NCI-H69 (cell line): ENCODE data around the gene PPP2R2B.
A peak's percentile ranks its signal among the peaks of the same experiment; 100 is the strongest.

Experiments used
- DNase-seq: peaks from one replicate; lab custom pipeline; 2025; lab: John Stamatoyannopoulos, UW

Gene PPP2R2B

DNA sequence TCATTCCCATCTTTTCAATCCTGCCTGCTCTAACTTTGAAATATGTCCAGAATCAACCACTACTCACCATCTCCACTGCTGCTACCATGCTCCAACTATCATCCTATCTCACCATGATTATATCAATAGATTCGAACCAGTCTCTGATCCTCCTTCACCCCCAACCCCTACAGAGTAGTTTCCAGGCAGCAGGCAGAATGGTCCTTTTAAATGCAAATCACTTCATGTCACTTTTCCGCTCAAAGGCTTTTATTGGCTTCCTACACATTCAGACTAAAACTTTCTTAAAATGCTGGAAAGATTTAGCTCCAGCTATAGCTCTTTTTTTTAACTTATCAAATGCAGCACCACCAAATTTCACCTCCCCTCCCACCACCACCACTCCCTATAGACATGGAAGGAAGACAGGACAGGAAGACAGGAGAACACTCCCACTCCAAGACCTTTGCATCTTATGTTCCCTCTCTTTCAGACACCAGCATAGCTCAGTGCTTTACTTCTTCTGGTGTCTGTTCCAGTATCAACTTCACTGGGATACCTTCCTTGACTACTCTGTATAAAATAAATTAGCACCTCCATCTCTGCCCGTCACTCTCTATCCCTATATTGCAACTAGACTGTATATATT lies 9.9 kb upstream of the PPP2R2B start:
- DNase-seq = no peak

DNA sequence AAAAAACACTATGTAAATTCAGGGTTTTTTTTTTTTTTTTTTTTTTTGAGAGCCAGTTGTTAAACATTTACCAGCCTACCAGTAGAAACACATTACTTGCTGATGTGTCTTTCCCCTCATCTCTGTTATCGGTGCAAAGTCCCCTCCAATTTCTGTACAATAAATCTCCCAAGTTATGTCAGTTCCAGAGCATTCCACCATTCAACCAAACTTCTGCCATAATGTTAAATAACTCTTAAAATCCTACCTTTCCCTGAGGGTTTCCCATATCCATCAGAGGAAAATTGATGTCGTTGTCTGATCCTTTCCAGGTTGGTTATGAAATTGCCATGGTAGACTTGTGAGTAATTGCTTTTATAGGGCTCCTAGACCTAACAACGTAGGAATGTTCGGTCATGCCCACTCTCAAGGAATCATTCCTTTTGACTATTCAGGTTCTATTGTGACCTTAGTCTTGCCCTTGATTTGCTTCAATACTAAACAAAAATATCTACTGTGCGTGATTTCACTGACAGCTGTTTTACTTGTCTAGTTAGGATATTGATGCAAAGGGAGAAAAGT lies 5.6 kb upstream of the PPP2R2B start:
- no peak for DNase-seq

DNA sequence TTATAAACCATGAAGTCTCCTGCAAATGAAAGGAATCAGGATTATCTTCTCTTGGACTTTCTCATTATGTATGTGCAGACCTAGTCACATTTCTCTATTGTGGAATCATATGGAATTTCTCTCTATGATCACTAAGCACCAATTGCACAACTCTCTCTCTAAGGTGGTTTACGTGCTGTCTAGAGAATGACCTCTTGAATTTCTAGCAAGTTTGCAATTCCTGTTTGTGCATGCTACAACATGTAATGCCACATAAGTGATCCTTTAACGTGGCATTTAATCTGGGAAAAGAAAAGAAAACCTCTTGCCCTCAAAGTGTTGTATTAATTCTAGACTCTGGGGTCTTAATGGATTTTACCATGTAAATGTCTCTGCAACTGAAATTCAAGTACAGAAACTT lies 5.0 kb upstream of the PPP2R2B start:
- DNase-seq = no peak

DNA sequence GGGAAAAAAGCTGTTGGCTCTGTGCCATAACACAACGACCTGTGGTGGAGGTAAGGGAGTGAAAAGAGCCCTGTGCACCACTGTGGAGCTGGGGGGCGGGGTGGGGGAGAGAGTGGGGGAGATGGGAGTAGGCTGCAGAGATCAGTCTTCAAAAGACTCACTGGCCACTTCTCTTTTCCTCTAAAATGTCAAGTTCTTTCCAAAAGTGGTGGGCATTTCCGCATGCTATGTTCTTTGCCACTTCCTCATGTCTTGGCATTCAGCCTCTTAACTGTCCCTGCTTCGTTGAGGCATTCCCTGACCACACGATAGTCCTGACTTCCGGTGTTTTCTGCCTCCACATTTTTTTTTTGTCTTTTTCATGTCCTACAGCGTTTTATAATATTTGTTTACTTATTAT lies 2.4 kb upstream of the PPP2R2B start:
- no peak for DNase-seq

DNA sequence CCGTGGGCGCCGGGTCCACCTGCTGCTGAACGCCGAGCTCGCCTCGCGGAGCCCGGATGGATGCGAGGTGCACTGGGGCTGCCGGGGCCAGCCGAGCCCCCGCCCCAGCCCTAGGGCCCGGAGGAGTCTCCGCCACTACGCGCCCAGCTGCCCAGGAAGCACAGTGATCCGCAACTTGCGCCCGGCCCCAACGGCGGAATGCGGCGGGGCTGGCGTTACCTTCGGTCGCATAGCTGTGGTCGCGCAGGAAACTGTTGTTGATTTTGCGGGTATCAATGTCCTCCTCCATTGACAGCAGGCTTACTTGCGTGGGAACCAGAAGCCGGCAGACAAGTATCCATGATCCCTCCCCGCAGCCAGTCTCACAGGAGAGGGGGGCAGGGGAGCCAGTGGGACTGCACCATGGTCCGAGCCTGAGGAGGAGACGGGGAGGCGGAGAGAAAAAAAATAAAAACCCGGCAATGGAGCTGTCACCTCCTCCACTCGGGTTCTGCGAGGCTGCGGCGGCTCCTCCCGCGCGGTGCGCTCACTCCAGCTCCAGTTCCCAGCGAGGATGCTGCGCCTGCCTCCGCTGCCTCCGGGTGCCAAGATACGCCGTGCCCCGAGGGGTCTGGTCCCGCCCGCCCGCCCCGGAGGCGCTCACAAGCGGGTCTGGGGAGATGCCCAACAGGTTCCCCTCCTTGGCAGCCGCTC lies 628 bp downstream of the PPP2R2B start:
- DNase-seq = peak; percentile 68

DNA sequence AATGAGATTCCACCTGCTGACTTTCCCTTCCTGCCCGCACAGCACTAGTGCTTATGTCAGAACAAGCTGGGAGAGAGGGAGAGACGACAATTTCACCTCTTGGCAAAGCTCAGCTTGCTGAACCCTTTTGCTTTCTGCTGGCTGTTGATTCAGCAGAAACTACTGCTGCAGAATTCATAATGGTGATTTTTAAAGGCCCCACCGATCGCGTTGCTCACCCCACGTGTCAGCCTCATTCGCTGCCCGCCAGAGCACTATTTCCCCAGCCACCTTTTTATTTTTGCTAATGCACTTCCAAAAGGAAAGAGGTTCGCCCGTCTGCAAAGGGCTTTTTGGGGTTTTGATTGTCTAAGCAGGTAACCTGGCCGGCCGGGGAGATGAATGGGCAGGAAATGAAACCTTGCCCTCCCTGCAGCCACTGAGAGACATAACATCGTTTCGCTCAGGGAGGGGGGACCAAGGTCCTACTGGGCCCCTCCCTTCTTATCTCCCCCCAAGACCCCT lies 1.3 kb downstream of the PPP2R2B start:
- peak; percentile 30 for DNase-seq

DNA sequence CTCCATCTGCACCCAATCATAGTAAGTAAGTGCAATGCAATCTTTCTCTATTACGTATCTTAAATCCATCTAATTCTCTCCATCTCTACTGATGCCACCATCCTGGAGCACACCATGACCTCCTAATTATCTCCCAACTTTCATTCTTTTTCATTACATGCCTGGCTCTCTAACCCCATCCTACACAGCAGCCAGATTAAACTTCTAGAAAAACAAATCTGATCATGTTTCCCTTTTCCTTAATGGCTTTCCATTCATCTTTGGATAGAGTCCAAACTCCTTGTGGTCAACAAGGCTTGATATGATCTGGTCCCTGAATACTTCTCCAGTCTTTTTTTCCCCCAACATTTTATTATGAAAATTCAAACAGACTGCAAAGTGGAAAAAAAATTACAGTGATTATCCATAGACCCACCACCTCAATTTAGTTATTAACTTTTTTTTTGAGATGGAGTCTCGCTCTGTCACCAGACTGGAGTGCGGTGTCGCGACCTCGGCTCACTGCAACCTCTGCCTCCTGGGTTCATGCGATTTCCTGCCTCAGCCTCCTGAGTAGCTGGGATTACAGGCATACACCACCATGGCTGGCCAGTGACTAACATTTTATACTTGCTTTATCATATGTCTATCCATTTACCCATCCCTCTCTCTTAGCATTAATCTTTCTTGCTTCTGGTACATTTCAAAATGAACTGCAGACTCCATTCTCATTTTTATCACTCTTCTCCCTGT lies 5.2 kb downstream of the PPP2R2B start:
- DNase-seq = no peak

DNA sequence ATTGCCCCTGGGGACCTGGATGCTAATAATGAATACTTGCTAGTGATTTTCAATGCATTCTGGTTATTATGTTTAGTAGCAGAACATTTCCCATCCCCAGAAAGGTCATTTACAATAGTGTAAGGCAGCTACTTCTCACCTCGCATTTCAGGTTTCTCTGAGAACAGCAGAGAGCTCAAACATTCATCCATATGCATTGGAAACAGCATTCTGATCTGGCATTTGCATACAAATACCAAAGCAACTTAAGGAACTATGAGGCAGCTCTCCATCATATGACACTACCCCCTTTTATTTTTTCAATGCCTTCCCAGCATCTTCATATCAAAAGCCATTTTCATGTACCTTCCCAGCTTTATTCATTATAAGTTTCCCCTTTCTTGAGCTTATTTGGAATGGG lies 6.4 kb downstream of the PPP2R2B start:
- DNase-seq = no peak

DNA sequence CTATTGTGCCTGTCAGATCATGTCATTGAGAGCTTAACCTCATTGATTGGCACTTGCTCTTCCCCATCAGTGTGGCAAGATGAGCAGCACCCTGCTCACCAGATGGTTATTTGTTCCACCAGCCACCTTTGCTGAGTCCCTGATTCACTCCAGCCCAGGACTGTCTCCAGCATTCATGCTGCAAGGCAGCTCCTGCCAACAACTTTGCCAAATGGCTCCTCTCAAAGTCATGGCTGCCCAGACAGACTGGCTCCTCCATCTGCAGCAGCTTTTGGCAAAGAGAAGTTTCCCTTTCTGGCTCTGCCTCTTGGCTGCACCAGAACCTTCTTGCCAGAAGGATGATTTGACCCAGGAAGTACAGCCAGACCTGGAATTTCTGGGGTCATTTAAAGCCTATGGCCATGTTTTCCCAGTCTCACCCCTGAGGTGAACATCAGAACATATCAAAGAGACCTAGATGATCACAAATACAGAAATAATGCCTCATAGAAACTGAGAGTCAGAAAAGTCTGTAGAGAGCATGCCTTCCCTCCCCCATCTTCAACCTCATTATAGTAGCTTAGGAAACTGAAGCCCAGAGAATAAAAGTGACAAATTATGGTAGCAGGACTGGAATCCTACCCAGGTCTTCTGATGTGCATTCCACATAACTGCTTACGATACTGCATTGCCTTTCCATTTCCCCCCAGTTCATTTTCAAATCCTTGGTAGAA lies 10.4 kb downstream of the PPP2R2B start:
- no peak for DNase-seq

DNA sequence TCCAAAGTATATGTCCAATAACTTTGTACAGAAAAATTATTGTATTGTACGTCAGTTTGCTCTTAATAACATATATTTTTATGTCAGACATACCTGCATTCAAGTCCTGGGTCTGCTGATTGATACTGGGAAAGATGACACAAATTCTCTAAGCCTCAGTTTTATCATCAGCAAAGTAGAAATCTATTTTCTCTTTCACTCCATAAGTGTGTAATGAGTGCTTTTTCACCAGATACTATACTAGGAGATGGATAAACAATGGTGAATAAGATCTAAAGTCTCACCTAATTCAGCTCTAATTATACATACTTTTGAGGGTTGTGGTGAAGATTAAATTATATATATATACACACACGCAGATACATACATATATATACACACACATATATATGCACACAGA lies 12.3 kb downstream of the PPP2R2B start:
- DNase-seq = no peak

DNA sequence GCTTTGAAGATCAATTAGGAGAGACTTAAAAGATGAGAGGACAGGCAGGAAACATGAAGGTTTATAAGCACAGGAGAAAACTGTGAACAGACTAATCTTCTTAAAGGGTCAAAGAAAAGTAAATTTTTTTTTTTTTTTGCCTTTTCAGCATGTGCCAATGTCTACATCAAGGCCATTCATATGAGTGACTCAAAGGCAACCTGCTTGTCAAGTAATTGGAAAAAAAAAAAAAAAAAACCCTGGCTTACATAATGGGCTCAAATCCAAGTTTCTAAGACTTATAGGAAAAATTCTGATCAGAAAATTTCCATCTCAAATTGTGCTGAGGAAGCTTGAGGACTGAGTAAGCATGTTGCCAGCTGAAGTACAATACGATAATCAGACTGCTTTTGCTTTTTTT lies 15.9 kb downstream of the PPP2R2B start:
- no peak for DNase-seq

DNA sequence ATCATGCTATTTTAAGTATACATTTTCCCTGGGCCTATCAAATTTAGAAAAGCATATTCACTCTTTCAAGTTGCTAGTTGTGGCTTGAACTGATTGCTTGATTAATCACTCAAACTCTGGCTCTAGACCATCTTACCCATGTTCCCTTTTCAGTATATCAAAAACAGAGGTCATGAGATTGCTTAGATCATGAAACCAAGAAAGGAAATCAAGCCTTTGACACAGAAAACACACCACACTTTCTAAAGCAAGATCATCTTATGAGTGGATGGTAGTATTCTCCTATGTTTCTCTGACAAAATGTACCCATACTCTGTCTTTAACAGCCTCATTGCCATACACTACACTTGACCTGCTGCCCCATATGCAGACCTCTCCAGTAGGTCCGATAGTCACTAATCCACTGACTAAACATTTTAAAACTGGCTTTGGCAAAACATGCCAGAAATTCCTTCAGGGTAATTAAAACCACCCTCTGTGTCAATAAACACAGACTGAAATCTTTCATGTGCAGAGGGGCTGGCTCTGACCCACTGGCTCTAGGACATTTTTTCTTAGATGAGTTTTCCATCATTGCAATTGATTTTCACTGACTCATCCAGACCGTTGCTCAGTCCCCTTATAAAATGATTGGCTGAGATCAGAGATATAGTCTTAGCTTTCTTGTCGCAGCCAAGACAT lies 18.2 kb downstream of the PPP2R2B start:
- DNase-seq = no peak

DNA sequence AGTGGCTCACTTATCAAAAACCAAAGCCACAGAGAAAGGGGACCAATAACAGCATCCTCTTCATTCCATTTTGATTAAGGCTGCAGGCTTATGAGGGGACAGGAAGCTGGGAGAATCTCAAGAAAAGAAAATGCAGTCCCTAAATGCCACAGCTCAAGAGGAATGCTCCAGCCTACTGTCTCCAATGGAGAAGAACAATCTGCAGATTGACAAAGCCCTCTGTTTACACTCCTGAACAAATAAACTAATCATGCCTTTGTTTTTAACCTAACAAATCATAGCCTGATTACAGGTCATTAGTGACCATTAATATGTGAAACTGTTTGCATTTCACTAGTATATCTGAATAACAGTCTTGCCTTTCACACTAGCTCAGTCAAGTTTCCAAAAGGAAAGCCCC lies 26.5 kb downstream of the PPP2R2B start:
- peak; percentile 17 for DNase-seq

DNA sequence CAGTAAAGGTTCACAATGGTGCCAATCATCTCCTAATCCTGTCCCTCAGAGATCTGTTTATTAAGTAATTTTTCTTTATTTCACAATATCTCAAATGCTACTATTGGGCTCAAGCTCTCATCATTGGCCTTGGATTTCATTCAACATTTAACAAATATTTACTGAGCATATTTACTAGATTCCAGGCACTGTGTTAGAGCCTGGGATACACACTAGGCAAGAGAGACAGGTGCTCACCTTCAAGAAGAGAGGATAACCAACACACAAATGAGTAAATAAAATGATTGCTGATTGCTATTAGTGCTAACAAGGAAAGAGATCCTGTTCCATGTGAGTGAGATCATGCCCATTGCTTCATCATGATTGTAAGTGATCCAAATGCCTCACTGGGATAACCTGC lies 27.4 kb downstream of the PPP2R2B start:
- DNase-seq = no peak

DNA sequence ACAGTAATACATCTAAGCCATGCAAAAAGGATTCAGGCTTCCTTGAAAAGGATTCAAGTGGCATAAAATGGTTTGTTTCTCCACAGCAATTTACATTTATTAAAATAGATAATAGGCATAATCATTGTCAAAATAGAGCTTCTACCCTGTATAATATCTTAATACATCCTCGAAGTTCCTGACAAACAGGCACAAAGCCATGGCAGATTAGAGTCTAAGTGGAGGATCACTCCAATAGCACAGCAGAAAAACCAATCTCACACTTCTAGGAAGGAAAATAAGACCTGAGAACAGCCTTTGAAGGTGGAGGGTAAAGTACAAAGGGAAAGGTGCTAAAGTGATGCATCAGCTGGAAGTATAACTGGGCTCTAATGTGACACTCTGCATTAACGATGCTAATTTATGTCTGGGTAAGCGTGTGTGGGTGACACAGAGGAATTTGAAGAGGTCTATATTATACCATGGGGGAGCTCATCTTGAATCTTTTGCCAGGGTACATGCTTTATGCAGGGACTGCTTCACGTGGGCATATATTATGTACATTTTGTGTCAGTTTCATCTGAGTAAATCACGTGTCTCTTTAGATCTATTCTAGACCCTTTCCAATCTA lies 28.8 kb downstream of the PPP2R2B start:
- no peak for DNase-seq

DNA sequence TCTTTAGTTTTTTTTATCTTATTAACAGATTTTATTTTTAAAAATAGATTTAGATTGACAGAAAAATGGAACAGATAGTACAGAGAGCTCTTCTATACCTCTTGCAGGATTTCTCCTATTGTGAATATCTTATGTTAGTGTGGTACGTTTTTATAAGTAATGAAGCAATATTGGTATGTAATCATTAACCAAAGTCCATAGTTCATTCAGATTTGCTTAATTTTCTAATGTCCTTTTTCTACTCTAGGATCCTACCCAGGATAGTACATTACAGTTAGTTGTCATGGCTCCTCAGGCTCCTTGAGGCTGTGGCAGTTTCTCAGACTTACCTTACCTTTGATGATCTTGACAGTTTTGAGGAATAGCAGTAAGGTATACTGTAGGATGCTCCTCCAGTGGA lies 30.4 kb downstream of the PPP2R2B start:
- no peak for DNase-seq

DNA sequence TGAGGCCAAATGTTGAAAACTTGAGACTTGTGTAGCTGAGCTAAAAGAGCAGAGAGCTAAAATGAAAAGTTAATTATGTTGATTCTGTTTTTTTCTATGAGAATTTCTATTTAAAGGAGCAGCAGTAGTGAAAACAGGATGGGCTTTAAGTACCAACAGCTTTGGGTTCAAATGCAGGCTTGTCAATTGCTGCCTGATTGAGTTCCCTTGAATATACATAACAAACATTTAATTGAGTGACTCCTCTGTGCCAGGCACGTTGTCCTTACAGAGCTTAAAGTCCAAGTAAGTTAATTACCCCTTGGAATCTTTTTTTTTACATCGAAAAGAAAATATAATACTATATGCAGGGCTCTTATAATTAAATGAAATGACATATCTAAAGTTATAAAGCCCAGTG lies 38.5 kb downstream of the PPP2R2B start:
- no peak for DNase-seq

DNA sequence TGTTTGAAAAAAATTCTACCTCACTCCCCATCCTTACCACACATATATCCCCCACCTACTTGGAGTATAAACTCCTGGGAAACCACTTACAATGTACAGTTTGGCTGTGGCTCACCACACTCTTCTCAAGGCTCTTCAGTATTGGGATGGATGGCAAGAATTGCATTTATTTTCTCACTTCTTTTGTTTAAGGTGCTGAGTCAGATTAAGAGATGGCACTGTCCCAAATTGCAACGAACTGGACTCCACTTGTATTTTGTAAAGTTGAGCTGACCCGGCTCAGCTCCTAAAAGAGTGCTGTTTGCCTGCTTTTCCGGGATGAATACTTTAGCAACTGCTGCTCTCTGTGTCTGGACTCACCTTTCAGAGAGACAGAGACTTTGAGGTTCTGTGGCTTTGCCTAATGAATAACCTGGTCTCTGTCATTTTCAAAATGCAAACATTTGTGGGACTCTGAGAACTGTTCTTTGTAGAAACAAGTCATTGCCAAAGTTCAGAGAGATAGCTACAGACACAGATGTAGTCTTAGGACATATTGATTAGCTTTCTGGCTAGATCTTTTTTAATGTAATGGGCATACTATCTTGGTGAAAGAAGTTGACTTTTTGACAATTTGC lies 42.2 kb downstream of the PPP2R2B start:
- DNase-seq = no peak

DNA sequence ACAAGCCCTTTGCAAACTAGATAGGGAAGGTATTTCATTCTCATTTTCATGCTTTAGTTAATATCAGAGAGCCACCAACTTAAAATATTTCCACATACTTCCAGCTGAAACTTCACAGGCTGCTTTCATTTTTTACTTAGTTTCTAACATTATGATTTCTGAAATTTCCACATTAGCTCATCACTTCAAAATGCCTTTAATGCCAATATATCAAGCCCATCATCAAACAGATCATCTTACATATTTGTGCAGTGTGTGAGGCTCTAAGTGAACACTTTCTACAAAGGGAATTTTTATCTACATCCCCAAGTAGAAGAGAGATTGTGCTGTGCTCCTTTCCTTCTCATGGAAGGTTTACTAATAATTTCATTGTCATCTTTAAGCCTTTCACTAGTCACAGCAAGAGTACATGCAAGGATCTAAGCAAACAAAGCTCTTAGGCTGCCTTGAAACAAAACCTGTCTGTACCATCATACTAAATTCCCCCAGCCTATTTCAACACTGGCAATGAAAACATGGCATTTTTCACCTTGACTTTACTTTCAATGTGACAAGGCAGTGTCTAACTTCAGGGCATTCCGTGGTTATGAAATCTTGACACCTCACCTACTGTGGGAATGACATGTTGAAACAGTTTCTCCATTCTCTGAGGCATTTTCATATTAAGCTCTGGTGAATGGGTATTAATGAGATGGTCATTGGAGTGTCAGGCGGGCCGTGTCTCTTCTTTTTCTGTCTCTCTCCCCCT lies 45.4 kb downstream of the PPP2R2B start:
- no peak for DNase-seq

DNA sequence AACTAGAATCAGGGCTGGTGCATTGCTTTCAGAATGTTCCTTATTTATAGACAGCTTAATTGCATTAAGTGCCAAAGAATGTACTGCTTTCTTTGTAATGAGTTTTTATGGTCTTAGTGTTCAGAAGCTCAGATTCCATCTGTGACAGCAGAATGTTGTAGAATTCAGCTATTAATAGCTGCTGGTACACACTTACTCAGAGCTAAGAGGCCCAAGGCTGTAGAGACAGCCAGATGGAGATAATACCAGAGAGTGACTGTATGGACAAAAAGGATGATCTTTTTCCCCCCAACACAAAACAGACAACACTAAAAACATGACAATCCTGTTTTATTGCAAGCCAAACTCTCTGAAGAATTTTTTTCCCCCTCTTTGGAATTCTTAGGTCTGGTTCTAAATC lies 50.2 kb downstream of the PPP2R2B start:
- peak; percentile 12 for DNase-seq
